Stomach (tissue), 9 donors: Measurements from ENCODE around the gene JDP2. TPM values are rescaled to one million over a fixed set of nuclear protein-coding genes. Genes with fewer than 3 reads are reported as not detected.

ENCODE experiments used
- DNase-seq, 2 donors: peaks; one replicate each; pipeline versions ENCODE4 v3.0.0 to v3.0.0-alpha.2; 2013 to 2019
- H3K27ac ChIP-seq, 5 donors: fragments of 200-600 bp in 4 of 5; sonication (generic) in 4 of 5; one replicate each; pipeline ENCODE4 v1.5.1; 2013 to 2019; ENCODE audit warnings: mild to moderate bottlenecking in 1 of 5, moderate library complexity in 1 of 5
- H3K27me3 ChIP-seq, 3 donors: fragments of 200-600 bp; sonication (generic); one replicate each; pipeline ENCODE4 v1.5.1; 2017 to 2019; ENCODE audit warnings: mixed run types in 1 of 3
- H3K36me3 ChIP-seq, 4 donors: fragments of 200-600 bp; sonication (generic); 1 replicate in 3 of 4; 2 replicates in 1 of 4; pipeline ENCODE4 v1.5.1; 2016 to 2019
- H3K4me1 ChIP-seq, 4 donors: fragments of 200-600 bp; sonication (generic); one replicate each; pipeline ENCODE4 v1.5.1; 2016 to 2019
- H3K4me3 ChIP-seq, 4 donors: fragments of 200-600 bp; sonication (generic) in 3 of 4; one replicate each; pipeline ENCODE4 v1.5.1; 2016 to 2019; ENCODE audit warnings: mild to moderate bottlenecking in 1 of 4
- H3K9me3 ChIP-seq, 4 donors: fragments of 200-600 bp; sonication (generic); one replicate each; pipeline ENCODE4 v1.5.1; 2016 to 2019
- EP300 ChIP-seq: sonication (generic); formaldehyde crosslinking; IDR thresholded peaks from one replicate; pipeline ENCODE4 v1.6.1; 2017; ENCODE audit warnings: antibody characterized with exemption
- POLR2A ChIP-seq, 4 donors: fragments of 450-650 bp; IDR thresholded peaks; one replicate each; pipeline ENCODE4 v1.6.1; 2016; ENCODE audit warnings: antibody characterized with exemption in 4 of 4, control low read depth in 2 of 4, mild to moderate bottlenecking in 1 of 4, moderate library complexity in 1 of 4
- POLR2AphosphoS5 ChIP-seq, 3 donors: sonication (generic); formaldehyde crosslinking; IDR thresholded peaks; one replicate each; pipeline ENCODE4 v1.6.1; 2016; ENCODE audit warnings: antibody characterized with exemption in 3 of 3
- WGBS, 5 donors: extraction: QIAGEN DNeasy Blood & Tissue Kit in 3 of 5; methylation state at CpG; one replicate each; pipeline versions ENCODE4 v1.1.5 to v1.1.7; 2013 to 2018; 5-methylcytosine and 5-hydroxymethylcytosine counted together
- intact Hi-C: fragments of 100-400 bp; cut with DNase I; formaldehyde crosslinking; loops from one replicate; pipeline ENCODE4 v1.15.1; 2023; ENCODE audit warnings: low total_unique reads
- polyA plus RNA-seq, 3 donors: library from polyadenylated mRNA; stranded (reverse); fragments of 200-250 nt; gene quantifications; one replicate each; pipeline ENCODE4 v1.2.3, GENCODE V29; 2013
- total RNA-seq, 5 donors: library from RNA; depleted of rRNA; stranded (reverse); fragments of >200 nt; gene quantifications; one replicate each; pipeline versions ENCODE4 v1.1.0 to v1.2.3, GENCODE V29; 2014 to 2016
- TF ChIP-seq, protein P1 (sequence below), 7 experiments: fragments of 450-650 bp in 4 of 7; fragments of 200-600 bp in 3 of 7; sonication (generic) in 3 of 7; IDR thresholded peaks; one replicate each; pipeline ENCODE4 v1.5.1; 2016 to 2019; ENCODE audit warnings: antibody characterized with exemption in 7 of 7, control low read depth in 2 of 7, mild to moderate bottlenecking in 1 of 7
- donor health status: healthy with polysubstance abuse.
- donor health status: Bipolar disorder and iron deficiency.
- donor health status: healthy.

Gene JDP2
- total and polyA plus RNA-seq, 8 donors: 10.3 to 145 (median 31.6) TPM

DNA sequence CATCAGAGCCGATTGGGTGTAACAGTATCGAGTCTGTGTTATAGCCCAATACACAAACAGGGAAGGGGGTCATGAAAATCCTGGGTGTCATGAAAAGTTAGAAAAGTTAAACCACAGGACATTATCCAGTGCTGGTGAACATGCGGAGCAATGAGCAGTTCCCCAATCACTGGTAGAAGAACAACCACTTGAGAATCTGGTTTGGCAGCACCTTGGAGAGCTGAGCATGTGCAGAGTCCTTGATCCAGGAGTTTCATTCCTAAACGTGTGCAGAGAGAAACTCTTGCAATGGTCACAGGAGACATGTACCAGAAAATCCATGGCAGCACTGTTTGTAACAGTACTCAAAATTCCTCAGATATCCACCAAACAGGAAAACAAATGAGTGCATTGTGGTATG lies 23.0 kb upstream of the JDP2 start:
- DNase-seq: no peak
- intact Hi-C loops: no loop called here
- Histone ChIP-seq H3K9me3 (no peaks in the 10 kb centered on the region), H3K4me1 (peaks cover 15 to 23% (median 22%) of the 10 kb centered on the region in 4 donors), H3K4me3 (no peak overlapping the region), H3K36me3 (no peaks in the 10 kb centered on the region), H3K27ac (no peak overlapping the region), H3K27me3 (no peaks in the 10 kb centered on the region)
- TF ChIP-seq, protein P1, sequence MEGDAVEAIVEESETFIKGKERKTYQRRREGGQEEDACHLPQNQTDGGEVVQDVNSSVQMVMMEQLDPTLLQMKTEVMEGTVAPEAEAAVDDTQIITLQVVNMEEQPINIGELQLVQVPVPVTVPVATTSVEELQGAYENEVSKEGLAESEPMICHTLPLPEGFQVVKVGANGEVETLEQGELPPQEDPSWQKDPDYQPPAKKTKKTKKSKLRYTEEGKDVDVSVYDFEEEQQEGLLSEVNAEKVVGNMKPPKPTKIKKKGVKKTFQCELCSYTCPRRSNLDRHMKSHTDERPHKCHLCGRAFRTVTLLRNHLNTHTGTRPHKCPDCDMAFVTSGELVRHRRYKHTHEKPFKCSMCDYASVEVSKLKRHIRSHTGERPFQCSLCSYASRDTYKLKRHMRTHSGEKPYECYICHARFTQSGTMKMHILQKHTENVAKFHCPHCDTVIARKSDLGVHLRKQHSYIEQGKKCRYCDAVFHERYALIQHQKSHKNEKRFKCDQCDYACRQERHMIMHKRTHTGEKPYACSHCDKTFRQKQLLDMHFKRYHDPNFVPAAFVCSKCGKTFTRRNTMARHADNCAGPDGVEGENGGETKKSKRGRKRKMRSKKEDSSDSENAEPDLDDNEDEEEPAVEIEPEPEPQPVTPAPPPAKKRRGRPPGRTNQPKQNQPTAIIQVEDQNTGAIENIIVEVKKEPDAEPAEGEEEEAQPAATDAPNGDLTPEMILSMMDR (IDR thresholded peaks at IDR 0.05): no peak
- TF ChIP-seq POLR2AphosphoS5 (IDR thresholded peaks at IDR 0.05) (no peak), EP300 (no peak), POLR2A (IDR thresholded peaks at IDR 0.05) (no peak)
- 76 to 81% (median 79%) methylated on average over 4 of the region's 4 CpGs for WGBS, 5 donors

GRCh38 chr14:75406102-75406501 lies 21.7 kb upstream of the JDP2 start:
- H3K4me3 ChIP-seq: no peak overlapping the region
- H3K27me3 ChIP-seq: no peaks in the 10 kb centered on the region

DNA sequence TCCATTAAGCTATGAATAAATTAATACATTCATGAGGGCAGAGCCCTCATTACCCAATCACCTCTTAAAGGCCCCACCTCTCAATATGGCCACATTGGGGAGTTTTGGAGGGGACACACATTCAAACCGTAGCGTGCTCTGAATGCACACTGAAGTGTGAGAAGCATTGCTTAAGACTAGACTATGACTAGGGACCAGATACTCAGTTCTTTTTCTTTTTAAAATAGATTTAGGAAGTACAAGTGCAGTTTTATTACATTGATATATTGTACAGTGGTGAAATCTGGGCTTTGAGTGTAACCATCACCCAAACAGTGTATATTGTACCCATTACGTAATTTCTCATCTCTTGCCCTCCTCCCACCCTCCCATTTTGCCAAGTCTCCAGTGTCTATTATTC lies 21.0 kb upstream of the JDP2 start:
- no peaks in the 10 kb centered on the region for H3K9me3 ChIP-seq
- no peaks in the 10 kb centered on the region for H3K36me3 ChIP-seq
- H3K4me3 ChIP-seq: no peak overlapping the region
- 86 to 96% (median 90%) methylated on average over 3 of the region's 3 CpGs for WGBS, 5 donors
- no peak overlapping the region for H3K27ac ChIP-seq
- no peak for TF ChIP-seq POLR2AphosphoS5 (IDR thresholded peaks at IDR 0.05)
- no peak for TF ChIP-seq EP300
- H3K27me3 ChIP-seq: no peaks in the 10 kb centered on the region
- H3K4me1 ChIP-seq: peaks cover 0 to 4% (median 3%) of the 10 kb centered on the region in 4 donors
- intact Hi-C loops: no loop called here
- DNase-seq: no peak

More at GRCh38 chr14:75406102-75406501, 21.7 kb upstream of the JDP2 start:
- intact Hi-C loops: no loop called here
- Histone ChIP-seq H3K9me3 (no peaks in the 10 kb centered on the region), H3K36me3 (no peaks in the 10 kb centered on the region), H3K4me1 (peaks cover 3 to 10% (median 9%) of the 10 kb centered on the region in 4 donors), H3K27ac (no peak overlapping the region)
- TF ChIP-seq POLR2AphosphoS5 (IDR thresholded peaks at IDR 0.05) (no peak), EP300 (no peak), POLR2A (IDR thresholded peaks at IDR 0.05) (no peak)
- TF ChIP-seq, protein P1 (IDR thresholded peaks at IDR 0.05): no peak
- WGBS, 5 donors: 90 to 96% (median 93%) methylated on average over 2 of the region's 2 CpGs
- no peak for DNase-seq

GRCh38 chr14:75409316-75410205 lies 18.3 kb upstream of the JDP2 start:
- intact Hi-C loops: no loop called here
- H3K27ac ChIP-seq: no peak overlapping the region
- DNase-seq: no peak

More at GRCh38 chr14:75409316-75410205, 18.3 kb upstream of the JDP2 start:
- 91 to 97% (median 94%) methylated on average over 10 of the region's 10 CpGs for WGBS, 5 donors
- Histone ChIP-seq H3K27me3 (no peaks in the 10 kb centered on the region), H3K36me3 (no peaks in the 10 kb centered on the region), H3K4me3 (no peak overlapping the region), H3K4me1 (no peaks in the 10 kb centered on the region), H3K9me3 (no peaks in the 10 kb centered on the region)
- TF ChIP-seq POLR2A (IDR thresholded peaks at IDR 0.05) (no peak), EP300 (no peak), POLR2AphosphoS5 (IDR thresholded peaks at IDR 0.05) (no peak)
- TF ChIP-seq, protein P1 (IDR thresholded peaks at IDR 0.05): no peak
